HUES64 (cell line): Measurements from ENCODE around the gene DPYSL3.

Experiments used
- H3K27ac ChIP-seq: 2 replicates; pipeline ENCODE4 v1.7.0; 2013; ENCODE audit warnings: low read depth, low read length, inconsistent platforms
- H3K27me3 ChIP-seq: 2 replicates; pipeline ENCODE4 v1.6.1; 2013; ENCODE audit warnings: mild to moderate bottlenecking, low read length; ENCODE audit not compliant: insufficient read depth
- H3K36me3 ChIP-seq: 2 replicates; pipeline ENCODE4 v1.6.1; 2013; ENCODE audit warnings: mild to moderate bottlenecking, low read length; ENCODE audit not compliant: insufficient read depth
- H3K4me1 ChIP-seq: 2 replicates; pipeline ENCODE4 v1.6.1; 2013; ENCODE audit warnings: mild to moderate bottlenecking, low read length, moderate library complexity; ENCODE audit not compliant: insufficient read depth
- H3K4me3 ChIP-seq: 2 replicates; pipeline ENCODE4 v1.5.1; 2013; ENCODE audit warnings: mild to moderate bottlenecking, low read length, moderate library complexity
- H3K9ac ChIP-seq: 2 replicates; pipeline ENCODE4 v1.6.1; 2013; ENCODE audit warnings: mild to moderate bottlenecking, low read depth, low read length
- H3K9me3 ChIP-seq: 2 replicates; pipeline ENCODE4 v1.6.1; 2013; ENCODE audit warnings: low read depth, low read length; ENCODE audit not compliant: insufficient read depth
- WGBS: fragments of 150-250, 120-280 bp; methylation state at CpG from one replicate; pipeline ENCODE4 v1.1.7; 2013; ENCODE audit warnings: missing lambda C conversion rate; 5-methylcytosine and 5-hydroxymethylcytosine counted together

DPYSL3 gene

GRCh38 chr5:147453875-147454814 is 55.7 kb downstream of the DPYSL3 start:
- H3K27me3 ChIP-seq: no peaks in the 10 kb centered on the region

GRCh38 chr5:147452165-147452811 is 57.6 kb downstream of the DPYSL3 start:
- Histone ChIP-seq H3K27me3 (no peaks in the 10 kb centered on the region), H3K9me3 (no peaks in the 10 kb centered on the region), H3K9ac (peak overlapping the region; percentile 82), H3K36me3 (peaks cover 4% of the 10 kb centered on the region), H3K4me3 (peak overlapping the region; percentile 91), H3K27ac (peak overlapping the region; percentile 91; the same call in 1 of the 2 replicates), H3K4me1 (peaks cover 65% of the 10 kb centered on the region)
- WGBS: under 1% methylated on average over 25 of the region's 25 CpGs

More at GRCh38 chr5:147453875-147454814, 55.7 kb downstream of the DPYSL3 start:
- H3K9ac ChIP-seq: peak overlapping the region; percentile 92
- H3K4me3 ChIP-seq: peak overlapping the region; percentile 91
- H3K9me3 ChIP-seq: no peaks in the 10 kb centered on the region
- 2% methylated on average over 54 of the region's 54 CpGs for WGBS
- peak overlapping the region; percentile 91 for H3K27ac ChIP-seq
- H3K4me1 ChIP-seq: peaks cover 52% of the 10 kb centered on the region
- peaks cover 7% of the 10 kb centered on the region; the same call in 1 of the 2 replicates for H3K36me3 ChIP-seq

GRCh38 chr5:147451193-147451592 is 58.7 kb downstream of the DPYSL3 start:
- Histone ChIP-seq H3K9ac (no peak overlapping the region), H3K27me3 (no peaks in the 10 kb centered on the region), H3K4me3 (peak overlapping the region; percentile 91), H3K36me3 (peaks cover 15% of the 10 kb centered on the region), H3K27ac (peak overlapping the region; percentile 3; the same call in 1 of the 2 replicates), H3K9me3 (no peaks in the 10 kb centered on the region), H3K4me1 (peaks cover 66% of the 10 kb centered on the region)
- 36% methylated on average over 3 of the region's 3 CpGs for WGBS

GRCh38 chr5:147450606-147451005 is 59.3 kb downstream of the DPYSL3 start:
- H3K27me3 ChIP-seq: no peaks in the 10 kb centered on the region
- H3K36me3 ChIP-seq: peaks cover 21% of the 10 kb centered on the region
- H3K4me1 ChIP-seq: peaks cover 66% of the 10 kb centered on the region
- H3K9me3 ChIP-seq: no peaks in the 10 kb centered on the region
- H3K27ac ChIP-seq: no peak overlapping the region
- peak overlapping the region; percentile 91 for H3K4me3 ChIP-seq
- H3K9ac ChIP-seq: no peak overlapping the region

GRCh38 chr5:147448766-147449165 is 61.1 kb downstream of the DPYSL3 start:
- peaks cover 61% of the 10 kb centered on the region for H3K4me1 ChIP-seq
- no peak overlapping the region for H3K9ac ChIP-seq
- H3K9me3 ChIP-seq: no peaks in the 10 kb centered on the region
- H3K27ac ChIP-seq: no peak overlapping the region
- H3K27me3 ChIP-seq: no peaks in the 10 kb centered on the region
- 62% methylated on average over 1 of the region's 1 CpG for WGBS
- H3K4me3 ChIP-seq: 0 out of 2 replicates have a peak overlapping the region, but pooled peaks have one; percentile 7
- H3K36me3 ChIP-seq: peaks cover 40% of the 10 kb centered on the region

- Histone ChIP-seq H3K4me3 (no peak overlapping the region), H3K27me3 (no peaks in the 10 kb centered on the region), H3K9me3 (no peaks in the 10 kb centered on the region), H3K36me3 (peaks cover 56% of the 10 kb centered on the region), H3K27ac (no peak overlapping the region), H3K9ac (no peak overlapping the region), H3K4me1 (peaks cover 71% of the 10 kb centered on the region)
- 89% methylated on average over 2 of the region's 2 CpGs for WGBS
These were observed 63.3 kb downstream of the DPYSL3 start for GRCh38 chr5:147446523-147446922.

GRCh38 chr5:147445917-147446316 is 64.0 kb downstream of the DPYSL3 start:
- no peaks in the 10 kb centered on the region for H3K9me3 ChIP-seq
- H3K4me1 ChIP-seq: peaks cover 71% of the 10 kb centered on the region
- H3K4me3 ChIP-seq: no peak overlapping the region
- WGBS: 97% methylated on average over 2 of the region's 2 CpGs
- H3K27me3 ChIP-seq: no peaks in the 10 kb centered on the region
- peaks cover 60% of the 10 kb centered on the region for H3K36me3 ChIP-seq
- no peak overlapping the region for H3K9ac ChIP-seq
- H3K27ac ChIP-seq: no peak overlapping the region

- Histone ChIP-seq H3K27me3 (no peaks in the 10 kb centered on the region), H3K9ac (no peak overlapping the region), H3K4me3 (no peak overlapping the region), H3K27ac (no peak overlapping the region), H3K36me3 (peaks cover 68% of the 10 kb centered on the region), H3K4me1 (peaks cover 71% of the 10 kb centered on the region), H3K9me3 (no peaks in the 10 kb centered on the region)
These were observed 64.8 kb downstream of the DPYSL3 start for GRCh38 chr5:147445090-147445489.

GRCh38 chr5:147442224-147442623 is 67.6 kb downstream of the DPYSL3 start:
- WGBS: 91% methylated on average over 6 of the region's 6 CpGs
- peaks cover 80% of the 10 kb centered on the region for H3K36me3 ChIP-seq
- no peak overlapping the region for H3K27ac ChIP-seq
- no peak overlapping the region for H3K4me3 ChIP-seq
- H3K9ac ChIP-seq: no peak overlapping the region
- H3K27me3 ChIP-seq: no peaks in the 10 kb centered on the region
- H3K9me3 ChIP-seq: no peaks in the 10 kb centered on the region
- peaks cover 72% of the 10 kb centered on the region for H3K4me1 ChIP-seq

GRCh38 chr5:147441191-147441695 is 68.6 kb downstream of the DPYSL3 start:
- WGBS: 96% methylated on average over 3 of the region's 3 CpGs
- H3K36me3 ChIP-seq: peaks cover 76% of the 10 kb centered on the region
- H3K4me3 ChIP-seq: no peak overlapping the region

GRCh38 chr5:147439254-147439653 is 70.6 kb downstream of the DPYSL3 start:
- WGBS: 82% methylated on average over 2 of the region's 2 CpGs
- Histone ChIP-seq H3K27me3 (no peaks in the 10 kb centered on the region), H3K9ac (no peak overlapping the region), H3K9me3 (no peaks in the 10 kb centered on the region), H3K4me3 (no peak overlapping the region), H3K36me3 (peaks cover 74% of the 10 kb centered on the region), H3K27ac (no peak overlapping the region), H3K4me1 (peaks cover 75% of the 10 kb centered on the region)

More at GRCh38 chr5:147441191-147441695, 68.6 kb downstream of the DPYSL3 start:
- no peaks in the 10 kb centered on the region for H3K27me3 ChIP-seq
- no peaks in the 10 kb centered on the region for H3K9me3 ChIP-seq
- peaks cover 75% of the 10 kb centered on the region for H3K4me1 ChIP-seq
- H3K9ac ChIP-seq: no peak overlapping the region
- H3K27ac ChIP-seq: no peak overlapping the region; the same call in 1 of the 2 replicates
